ENCODE results near the gene CIP2A.

DNA sequence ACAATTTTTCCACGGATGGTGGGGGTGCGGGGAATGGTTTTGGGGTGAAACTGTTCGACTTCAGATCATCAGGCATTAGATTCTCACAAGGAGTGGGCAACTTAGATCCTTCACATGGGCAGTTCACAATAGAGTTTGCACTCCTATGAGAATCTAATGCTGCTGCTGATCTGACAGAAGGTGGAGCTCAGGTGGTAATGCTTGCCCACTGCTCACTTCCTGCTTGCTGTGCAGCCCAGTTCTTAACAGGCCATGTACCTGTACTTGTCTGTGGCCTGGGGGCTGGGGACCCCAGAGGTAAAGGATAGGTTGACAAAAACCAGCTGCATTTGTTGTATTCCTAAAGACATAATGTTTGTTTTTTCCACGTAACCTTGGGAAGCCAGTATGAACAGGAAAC, 16.3 kb upstream of the CIP2A start:
- TF ChIP-seq, protein P1, sequence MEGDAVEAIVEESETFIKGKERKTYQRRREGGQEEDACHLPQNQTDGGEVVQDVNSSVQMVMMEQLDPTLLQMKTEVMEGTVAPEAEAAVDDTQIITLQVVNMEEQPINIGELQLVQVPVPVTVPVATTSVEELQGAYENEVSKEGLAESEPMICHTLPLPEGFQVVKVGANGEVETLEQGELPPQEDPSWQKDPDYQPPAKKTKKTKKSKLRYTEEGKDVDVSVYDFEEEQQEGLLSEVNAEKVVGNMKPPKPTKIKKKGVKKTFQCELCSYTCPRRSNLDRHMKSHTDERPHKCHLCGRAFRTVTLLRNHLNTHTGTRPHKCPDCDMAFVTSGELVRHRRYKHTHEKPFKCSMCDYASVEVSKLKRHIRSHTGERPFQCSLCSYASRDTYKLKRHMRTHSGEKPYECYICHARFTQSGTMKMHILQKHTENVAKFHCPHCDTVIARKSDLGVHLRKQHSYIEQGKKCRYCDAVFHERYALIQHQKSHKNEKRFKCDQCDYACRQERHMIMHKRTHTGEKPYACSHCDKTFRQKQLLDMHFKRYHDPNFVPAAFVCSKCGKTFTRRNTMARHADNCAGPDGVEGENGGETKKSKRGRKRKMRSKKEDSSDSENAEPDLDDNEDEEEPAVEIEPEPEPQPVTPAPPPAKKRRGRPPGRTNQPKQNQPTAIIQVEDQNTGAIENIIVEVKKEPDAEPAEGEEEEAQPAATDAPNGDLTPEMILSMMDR (IDR thresholded peaks at IDR 0.05; ENCODE audit: low read depth, low read length, poor library complexity, severe bottlenecking): no peak
- no peak for TF ChIP-seq EZH2phosphoT487 (IDR thresholded peaks at IDR 0.05; ENCODE audit: borderline replicate concordance, low read length)
